HepG2 (cell line): ENCODE results near the gene KCTD6. TPM values are rescaled to one million over a fixed set of nuclear protein-coding genes. Genes with fewer than 3 reads are reported as not detected.
A peak's percentile ranks its signal among the peaks of the same experiment; 100 is the strongest.

Experiments
- CHD2 ChIP-seq: IDR thresholded peaks from 2 replicates; pipeline ENCODE4 v1.6.1; 2011; ENCODE audit warnings: low read depth, low read length, improper control_type of control experiment
- DZIP1 ChIP-seq: sonication (generic); formaldehyde crosslinking; IDR thresholded peaks from 2 replicates; pipeline ENCODE4 v1.5.0; 2020; ENCODE audit warnings: mild to moderate bottlenecking, missing genetic modification reagents
- KDM6A ChIP-seq: IDR thresholded peaks from 2 replicates; pipeline ENCODE4 v1.6.1; 2016; ENCODE audit warnings: low read depth
- MBD4 ChIP-seq: IDR thresholded peaks from 2 replicates; pipeline ENCODE4 v1.6.1; 2012; ENCODE audit warnings: low read length, inconsistent platforms, borderline replicate concordance
- MIER2 ChIP-seq: IDR thresholded peaks from 2 replicates; pipeline ENCODE4 v1.6.1; 2016; ENCODE audit warnings: missing biosample characterization, missing genetic modification reagents
- SNRNP70 ChIP-seq: fragments of 200-400 bp; formaldehyde crosslinking; IDR thresholded peaks from 2 replicates; pipeline ENCODE4 v1.6.1; 2017; ENCODE audit warnings: mild to moderate bottlenecking, low read depth, low read length, moderate library complexity
- THAP7 ChIP-seq: sonication (generic); formaldehyde crosslinking; IDR thresholded peaks from 2 replicates; pipeline ENCODE4 v1.8.1; 2023; ENCODE audit warnings: mild to moderate bottlenecking, missing genetic modification reagents
- ZBTB2 ChIP-seq: sonication (generic); formaldehyde crosslinking; IDR thresholded peaks from 2 replicates; pipeline ENCODE4 v1.8.0; 2022; ENCODE audit warnings: low read depth, missing genetic modification reagents
- ZKSCAN8 ChIP-seq: IDR thresholded peaks from 2 replicates; pipeline ENCODE4 v1.6.1; 2016; ENCODE audit warnings: borderline replicate concordance, missing genetic modification reagents, missing compliant biosample characterization
- ZNF205 ChIP-seq: IDR thresholded peaks from 2 replicates; pipeline ENCODE4 v1.6.1; 2018; ENCODE audit warnings: missing biosample characterization, missing genetic modification reagents
- ZNF572 ChIP-seq: sonication (generic); formaldehyde crosslinking; IDR thresholded peaks from 2 replicates; pipeline ENCODE4 v1.5.1; 2020; ENCODE audit warnings: mild to moderate bottlenecking, missing genetic modification reagents
- ZNF777 ChIP-seq: sonication (generic); formaldehyde crosslinking; IDR thresholded peaks from 2 replicates; pipeline ENCODE4 v1.4.0; 2020; ENCODE audit warnings: missing genetic modification reagents
- ZNF788 ChIP-seq: sonication (generic); formaldehyde crosslinking; IDR thresholded peaks from 2 replicates; pipeline ENCODE4 v1.5.0; 2020; ENCODE audit warnings: mild to moderate bottlenecking, missing genetic modification reagents, borderline replicate concordance
- ZSCAN25 ChIP-seq: sonication (generic); formaldehyde crosslinking; IDR thresholded peaks from 2 replicates; pipeline ENCODE4 v1.8.0; 2022; ENCODE audit warnings: mild to moderate bottlenecking, missing genetic modification reagents
- polyA plus RNA-seq, 8 experiments: library from polyadenylated mRNA; depleted of rRNA in 3 of 8; stranded (reverse) in 7 of 8; unstranded in 1 of 8; fragments of >200 nt; fragmentation: Illumina TruSeq in 4 of 8; extraction: Trizol in 4 of 8; gene quantifications; 2 replicates each; pipeline versions ENCODE4 v1.2.1 to v1.2.3, GENCODE V29; 2011 to 2016; ENCODE audit warnings: low read depth in 4 of 8, missing spikeins in 1 of 8, mixed read lengths in 1 of 8; ENCODE audit not compliant: insufficient read depth in 1 of 8
- total RNA-seq, 5 experiments: library from RNA; depleted of rRNA; stranded (reverse); fragments of >200 nt; fragmentation: Illumina TruSeq; extraction: Trizol; gene quantifications; 2 replicates each; pipeline ENCODE4 v1.2.3, GENCODE V29; 2016; ENCODE audit warnings: low read depth in 1 of 5
- TF ChIP-seq, protein P1 (sequence below): sonication (generic); formaldehyde crosslinking; IDR thresholded peaks from 2 replicates; pipeline ENCODE4 v1.8.0; 2022; ENCODE audit warnings: mild to moderate bottlenecking, missing genetic modification reagents; ENCODE audit not compliant: insufficient replicate concordance
- TF ChIP-seq, protein P2 (sequence below): sonication (generic); formaldehyde crosslinking; IDR thresholded peaks from one replicate; pipeline ENCODE4 v1.5.1; 2020; ENCODE audit warnings: mild to moderate bottlenecking, missing genetic modification reagents; ENCODE audit errors: not compliant biosample characterization

The KCTD6 gene
- total and polyA plus RNA-seq, 2 of the 13 experiments (the other 11 are each of a cell fraction or from before 2014, with no cell fraction given), result 13.4 to 14.2 TPM

GRCh38 chr3:58452176-58452575 lies 39.7 kb upstream of the KCTD6 start (continued):
- TF ChIP-seq, protein P1, sequence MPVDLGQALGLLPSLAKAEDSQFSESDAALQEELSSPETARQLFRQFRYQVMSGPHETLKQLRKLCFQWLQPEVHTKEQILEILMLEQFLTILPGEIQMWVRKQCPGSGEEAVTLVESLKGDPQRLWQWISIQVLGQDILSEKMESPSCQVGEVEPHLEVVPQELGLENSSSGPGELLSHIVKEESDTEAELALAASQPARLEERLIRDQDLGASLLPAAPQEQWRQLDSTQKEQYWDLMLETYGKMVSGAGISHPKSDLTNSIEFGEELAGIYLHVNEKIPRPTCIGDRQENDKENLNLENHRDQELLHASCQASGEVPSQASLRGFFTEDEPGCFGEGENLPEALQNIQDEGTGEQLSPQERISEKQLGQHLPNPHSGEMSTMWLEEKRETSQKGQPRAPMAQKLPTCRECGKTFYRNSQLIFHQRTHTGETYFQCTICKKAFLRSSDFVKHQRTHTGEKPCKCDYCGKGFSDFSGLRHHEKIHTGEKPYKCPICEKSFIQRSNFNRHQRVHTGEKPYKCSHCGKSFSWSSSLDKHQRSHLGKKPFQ (CRISPR knock-in tag), result peak; percentile 42
- TF ChIP-seq ZNF205, result no peak
- TF ChIP-seq THAP7 (CRISPR knock-in tag), result no peak
- TF ChIP-seq ZSCAN25, result no peak
- TF ChIP-seq MIER2 (CRISPR knock-in tag), result no peak
- TF ChIP-seq KDM6A (CRISPR knock-in tag), result peak; percentile 87
- TF ChIP-seq ZNF777 (CRISPR knock-in tag), result no peak
- peak; percentile 45; the same call in 1 of the 2 replicates for TF ChIP-seq ZNF788
- TF ChIP-seq, protein P2, sequence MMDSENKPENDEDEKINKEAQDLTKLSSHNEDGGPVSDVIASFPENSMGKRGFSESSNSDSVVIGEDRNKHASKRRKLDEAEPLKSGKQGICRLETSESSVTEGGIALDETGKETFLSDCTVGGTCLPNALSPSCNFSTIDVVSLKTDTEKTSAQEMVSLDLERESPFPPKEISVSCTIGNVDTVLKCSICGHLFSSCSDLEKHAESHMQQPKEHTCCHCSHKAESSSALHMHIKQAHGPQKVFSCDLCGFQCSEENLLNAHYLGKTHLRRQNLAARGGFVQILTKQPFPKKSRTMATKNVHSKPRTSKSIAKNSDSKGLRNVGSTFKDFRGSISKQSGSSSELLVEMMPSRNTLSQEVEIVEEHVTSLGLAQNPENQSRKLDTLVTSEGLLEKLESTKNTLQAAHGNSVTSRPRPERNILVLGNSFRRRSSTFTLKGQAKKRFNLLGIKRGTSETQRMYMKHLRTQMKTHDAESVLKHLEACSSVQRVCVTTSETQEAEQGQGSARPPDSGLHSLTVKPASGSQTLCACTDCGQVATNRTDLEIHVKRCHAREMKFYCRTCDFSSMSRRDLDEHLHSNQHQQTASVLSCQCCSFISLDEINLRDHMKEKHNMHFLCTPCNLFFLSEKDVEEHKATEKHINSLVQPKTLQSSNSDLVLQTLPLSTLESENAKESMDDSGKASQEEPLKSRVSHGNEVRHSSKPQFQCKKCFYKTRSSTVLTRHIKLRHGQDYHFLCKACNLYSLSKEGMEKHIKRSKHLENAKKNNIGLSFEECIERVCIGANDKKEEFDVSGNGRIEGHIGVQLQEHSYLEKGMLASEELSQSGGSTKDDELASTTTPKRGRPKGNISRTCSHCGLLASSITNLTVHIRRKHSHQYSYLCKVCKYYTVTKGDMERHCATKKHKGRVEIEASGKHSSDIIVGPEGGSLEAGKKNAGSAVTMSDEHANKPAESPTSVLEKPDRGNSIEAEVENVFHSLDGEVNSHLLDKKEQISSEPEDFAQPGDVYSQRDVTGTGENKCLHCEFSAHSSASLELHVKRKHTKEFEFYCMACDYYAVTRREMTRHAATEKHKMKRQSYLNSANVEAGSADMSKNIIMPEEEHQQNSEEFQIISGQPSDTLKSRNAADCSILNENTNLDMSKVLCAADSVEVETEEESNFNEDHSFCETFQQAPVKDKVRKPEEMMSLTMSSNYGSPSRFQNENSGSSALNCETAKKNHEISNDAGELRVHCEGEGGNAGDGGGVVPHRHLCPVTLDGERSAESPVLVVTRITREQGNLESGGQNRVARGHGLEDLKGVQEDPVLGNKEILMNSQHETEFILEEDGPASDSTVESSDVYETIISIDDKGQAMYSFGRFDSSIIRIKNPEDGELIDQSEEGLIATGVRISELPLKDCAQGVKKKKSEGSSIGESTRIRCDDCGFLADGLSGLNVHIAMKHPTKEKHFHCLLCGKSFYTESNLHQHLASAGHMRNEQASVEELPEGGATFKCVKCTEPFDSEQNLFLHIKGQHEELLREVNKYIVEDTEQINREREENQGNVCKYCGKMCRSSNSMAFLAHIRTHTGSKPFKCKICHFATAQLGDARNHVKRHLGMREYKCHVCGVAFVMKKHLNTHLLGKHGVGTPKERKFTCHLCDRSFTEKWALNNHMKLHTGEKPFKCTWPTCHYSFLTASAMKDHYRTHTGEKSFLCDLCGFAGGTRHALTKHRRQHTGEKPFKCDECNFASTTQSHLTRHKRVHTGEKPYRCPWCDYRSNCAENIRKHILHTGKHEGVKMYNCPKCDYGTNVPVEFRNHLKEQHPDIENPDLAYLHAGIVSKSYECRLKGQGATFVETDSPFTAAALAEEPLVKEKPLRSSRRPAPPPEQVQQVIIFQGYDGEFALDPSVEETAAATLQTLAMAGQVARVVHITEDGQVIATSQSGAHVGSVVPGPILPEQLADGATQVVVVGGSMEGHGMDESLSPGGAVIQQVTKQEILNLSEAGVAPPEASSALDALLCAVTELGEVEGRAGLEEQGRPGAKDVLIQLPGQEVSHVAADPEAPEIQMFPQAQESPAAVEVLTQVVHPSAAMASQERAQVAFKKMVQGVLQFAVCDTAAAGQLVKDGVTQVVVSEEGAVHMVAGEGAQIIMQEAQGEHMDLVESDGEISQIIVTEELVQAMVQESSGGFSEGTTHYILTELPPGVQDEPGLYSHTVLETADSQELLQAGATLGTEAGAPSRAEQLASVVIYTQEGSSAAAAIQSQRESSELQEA (CRISPR knock-in tag), result no peak
- TF ChIP-seq CHD2, result no peak
- no peak for TF ChIP-seq ZBTB2
- TF ChIP-seq ZKSCAN8 (CRISPR knock-in tag), result no peak
- no peak for TF ChIP-seq SNRNP70
- TF ChIP-seq MBD4, result no peak
- no peak for TF ChIP-seq ZNF572 (CRISPR knock-in tag)
- no peak for TF ChIP-seq DZIP1
